RWPE2 (cell line): ENCODE results near the gene EPB41L4A.
"Not testable (repeated sequence)": the region's sequence is repeated elsewhere in the genome, so short reads cannot be mapped to it uniquely, and the experiment has no call there.

Source experiments
- ATAC-seq: fragments of 200-7000 bp; cut with Tn5 transposase; 3 replicates; pipeline ENCODE4 v1.9.1; 2021; ENCODE audit warnings: low read depth
- DNase-seq: peaks from one replicate; pipeline ENCODE4 v3.0.0-alpha.2; 2020; ENCODE audit warnings: low spot score
- H3K27ac ChIP-seq: fragments of 450-650 bp; 2 replicates; pipeline ENCODE4 v1.5.1; 2017; ENCODE audit warnings: mild to moderate bottlenecking; ENCODE audit not compliant: poor library complexity, severe bottlenecking
- H3K27me3 ChIP-seq: fragments of 250-450 bp; sonication (Bioruptor Pico); 2 replicates; pipeline ENCODE4 v1.5.1; 2021; ENCODE audit warnings: mild to moderate bottlenecking, moderate library complexity; ENCODE audit not compliant: insufficient read depth, poor library complexity, severe bottlenecking
- H3K36me3 ChIP-seq: fragments of 250-450 bp; sonication (Bioruptor Pico); 2 replicates; pipeline ENCODE4 v1.5.1; 2020; ENCODE audit warnings: low read depth, mild to moderate bottlenecking, moderate library complexity
- H3K4me1 ChIP-seq: fragments of 250-450 bp; sonication (Bioruptor Pico); 2 replicates; pipeline ENCODE4 v1.5.1; 2021; ENCODE audit warnings: mild to moderate bottlenecking, moderate library complexity; ENCODE audit not compliant: insufficient read depth, poor library complexity, severe bottlenecking
- H3K4me3 ChIP-seq: fragments of 250-450 bp; sonication (Bioruptor Pico); 2 replicates; pipeline ENCODE4 v1.5.1; 2021; ENCODE audit warnings: mild to moderate bottlenecking, moderate library complexity; ENCODE audit not compliant: severe bottlenecking
- H3K9me3 ChIP-seq: fragments of 250-450 bp; sonication (Bioruptor Pico); 2 replicates; pipeline ENCODE4 v1.5.1; 2021; ENCODE audit warnings: mild to moderate bottlenecking, moderate library complexity; ENCODE audit not compliant: severe bottlenecking
- TF ChIP-seq, protein P1 (sequence below): fragments of 450-650 bp; IDR thresholded peaks from one replicate; pipeline ENCODE4 v1.5.1; 2017; ENCODE audit warnings: mild to moderate bottlenecking, moderate library complexity; ENCODE audit not compliant: poor library complexity, severe bottlenecking

The EPB41L4A gene

DNA sequence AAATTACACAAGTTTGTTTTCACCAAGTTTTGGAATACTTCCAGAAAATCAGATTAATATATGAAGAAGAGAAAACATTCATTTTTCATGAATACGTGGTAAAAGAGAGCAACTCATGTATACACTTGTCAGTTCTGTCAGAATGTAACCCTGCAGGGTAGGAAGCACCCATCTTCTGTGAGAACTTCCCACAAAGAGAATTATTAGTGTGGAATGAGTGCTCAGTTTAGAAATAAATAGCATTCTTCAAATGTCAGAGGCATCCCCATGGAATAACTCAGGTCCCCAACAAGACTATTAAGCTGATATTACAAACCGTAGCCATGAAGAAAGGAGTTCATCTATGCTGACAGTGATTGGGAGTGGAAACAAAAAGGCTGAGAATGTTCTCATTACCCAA lies 45.2 kb downstream of the EPB41L4A start:
- Histone ChIP-seq H3K4me3 (no peak overlapping the region), H3K36me3 (no peaks in the 10 kb centered on the region), H3K27me3 (no peaks in the 10 kb centered on the region), H3K9me3 (no peaks in the 10 kb centered on the region), H3K27ac (no peak overlapping the region), H3K4me1 (no peaks in the 10 kb centered on the region)
- TF ChIP-seq, protein P1, sequence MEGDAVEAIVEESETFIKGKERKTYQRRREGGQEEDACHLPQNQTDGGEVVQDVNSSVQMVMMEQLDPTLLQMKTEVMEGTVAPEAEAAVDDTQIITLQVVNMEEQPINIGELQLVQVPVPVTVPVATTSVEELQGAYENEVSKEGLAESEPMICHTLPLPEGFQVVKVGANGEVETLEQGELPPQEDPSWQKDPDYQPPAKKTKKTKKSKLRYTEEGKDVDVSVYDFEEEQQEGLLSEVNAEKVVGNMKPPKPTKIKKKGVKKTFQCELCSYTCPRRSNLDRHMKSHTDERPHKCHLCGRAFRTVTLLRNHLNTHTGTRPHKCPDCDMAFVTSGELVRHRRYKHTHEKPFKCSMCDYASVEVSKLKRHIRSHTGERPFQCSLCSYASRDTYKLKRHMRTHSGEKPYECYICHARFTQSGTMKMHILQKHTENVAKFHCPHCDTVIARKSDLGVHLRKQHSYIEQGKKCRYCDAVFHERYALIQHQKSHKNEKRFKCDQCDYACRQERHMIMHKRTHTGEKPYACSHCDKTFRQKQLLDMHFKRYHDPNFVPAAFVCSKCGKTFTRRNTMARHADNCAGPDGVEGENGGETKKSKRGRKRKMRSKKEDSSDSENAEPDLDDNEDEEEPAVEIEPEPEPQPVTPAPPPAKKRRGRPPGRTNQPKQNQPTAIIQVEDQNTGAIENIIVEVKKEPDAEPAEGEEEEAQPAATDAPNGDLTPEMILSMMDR = no peak
- ATAC-seq (no peak), DNase-seq (no peak)

DNA sequence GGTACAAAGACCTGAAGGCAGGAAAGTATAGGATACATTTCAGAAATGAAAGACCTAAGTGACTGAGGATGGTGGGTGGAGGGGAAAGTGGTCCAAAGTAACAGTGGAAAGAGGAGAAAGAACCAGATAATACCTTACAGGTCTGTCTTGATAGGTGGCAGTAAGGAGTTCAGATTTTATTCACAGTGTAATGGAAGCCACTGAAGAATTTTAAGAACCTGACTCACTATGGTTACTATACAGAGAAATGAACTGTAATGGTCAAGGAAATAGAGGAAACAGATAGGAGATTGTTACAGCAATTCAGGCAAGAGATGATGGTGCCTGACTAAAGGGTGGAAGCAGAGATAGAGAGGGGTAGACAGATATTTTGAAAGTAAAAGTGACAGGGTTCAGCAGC lies 46.5 kb downstream of the EPB41L4A start:
- Histone ChIP-seq H3K27me3 (no peaks in the 10 kb centered on the region), H3K27ac (no peak overlapping the region), H3K4me3 (no peak overlapping the region), H3K9me3 (no peaks in the 10 kb centered on the region), H3K36me3 (no peaks in the 10 kb centered on the region), H3K4me1 (no peaks in the 10 kb centered on the region)
- ATAC-seq = peak; percentile 80
- no peak for DNase-seq
- TF ChIP-seq, protein P1 = peak; percentile 26

DNA sequence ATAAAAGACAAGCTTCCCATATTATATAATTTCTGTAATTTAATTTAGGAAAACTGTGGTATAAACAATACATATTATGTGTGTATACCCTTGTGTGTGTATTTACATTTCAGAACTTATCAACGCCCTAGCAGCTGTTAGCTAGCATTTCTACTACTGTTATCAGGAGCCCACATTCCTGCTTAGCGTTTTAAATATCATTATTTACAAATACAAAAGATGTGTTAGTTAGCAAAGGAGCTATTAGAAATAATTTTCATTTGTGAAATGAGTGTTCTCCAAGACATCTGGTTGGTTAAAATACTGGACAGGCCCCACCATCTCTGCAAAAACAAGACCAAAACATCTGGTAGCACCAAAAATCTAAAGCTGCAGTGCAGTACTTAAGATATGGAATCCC lies 48.0 kb downstream of the EPB41L4A start:
- no peak overlapping the region for H3K4me3 ChIP-seq
- no peaks in the 10 kb centered on the region for H3K27me3 ChIP-seq
- no peaks in the 10 kb centered on the region for H3K4me1 ChIP-seq
- DNase-seq (no peak), ATAC-seq (no peak)
- H3K27ac ChIP-seq = no peak overlapping the region
- TF ChIP-seq, protein P1 = no peak
- no peaks in the 10 kb centered on the region for H3K36me3 ChIP-seq
- no peaks in the 10 kb centered on the region for H3K9me3 ChIP-seq

DNA sequence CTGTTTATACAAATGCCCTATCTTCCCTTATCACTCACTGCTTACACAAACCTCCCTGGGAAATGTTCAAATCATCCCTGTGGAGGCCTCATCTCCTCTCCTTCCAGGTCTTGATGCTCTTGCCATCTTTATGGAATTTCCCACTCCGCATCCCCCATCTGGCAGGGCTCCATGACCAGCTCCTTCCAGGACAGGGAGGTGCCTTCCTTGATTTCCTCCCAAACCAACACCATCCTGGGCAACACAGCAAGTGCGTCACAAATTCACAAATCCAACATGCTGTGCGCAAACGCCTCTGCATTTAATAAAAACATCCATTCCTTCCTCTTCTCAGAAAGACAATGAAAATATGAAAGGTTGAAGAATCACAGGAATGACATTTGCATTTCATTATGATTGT lies 51.7 kb downstream of the EPB41L4A start:
- Histone ChIP-seq H3K36me3 (no peaks in the 10 kb centered on the region), H3K27me3 (no peaks in the 10 kb centered on the region), H3K9me3 (no peaks in the 10 kb centered on the region), H3K27ac (no peak overlapping the region), H3K4me3 (no peak overlapping the region), H3K4me1 (no peaks in the 10 kb centered on the region)
- DNase-seq (no peak), ATAC-seq (no peak)
- TF ChIP-seq, protein P1 = no peak

DNA sequence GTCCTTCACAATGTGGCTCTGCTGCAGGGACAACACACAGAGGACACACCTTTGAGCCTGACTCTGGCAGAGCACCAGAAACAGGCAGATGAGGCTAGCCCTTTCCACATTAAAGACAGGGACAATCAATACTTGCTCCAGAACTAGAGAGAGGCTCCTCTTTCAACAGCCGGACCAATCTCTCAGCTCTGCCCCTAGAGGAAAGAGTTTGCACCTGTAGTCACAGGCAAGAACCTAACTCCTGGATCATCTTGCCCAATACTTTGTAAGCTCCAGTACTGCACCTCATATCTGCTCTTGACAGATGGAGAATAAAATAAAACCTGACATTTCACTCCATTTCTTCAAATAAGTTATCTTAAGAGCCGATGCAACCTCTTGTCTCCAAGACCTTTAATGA lies 52.1 kb downstream of the EPB41L4A start:
- Histone ChIP-seq H3K4me3 (no peak overlapping the region), H3K27me3 (no peaks in the 10 kb centered on the region), H3K4me1 (no peaks in the 10 kb centered on the region), H3K27ac (no peak overlapping the region), H3K36me3 (no peaks in the 10 kb centered on the region), H3K9me3 (no peaks in the 10 kb centered on the region)
- no peak for DNase-seq
- TF ChIP-seq, protein P1 = peak; percentile 50
- peak; percentile 82 for ATAC-seq

DNA sequence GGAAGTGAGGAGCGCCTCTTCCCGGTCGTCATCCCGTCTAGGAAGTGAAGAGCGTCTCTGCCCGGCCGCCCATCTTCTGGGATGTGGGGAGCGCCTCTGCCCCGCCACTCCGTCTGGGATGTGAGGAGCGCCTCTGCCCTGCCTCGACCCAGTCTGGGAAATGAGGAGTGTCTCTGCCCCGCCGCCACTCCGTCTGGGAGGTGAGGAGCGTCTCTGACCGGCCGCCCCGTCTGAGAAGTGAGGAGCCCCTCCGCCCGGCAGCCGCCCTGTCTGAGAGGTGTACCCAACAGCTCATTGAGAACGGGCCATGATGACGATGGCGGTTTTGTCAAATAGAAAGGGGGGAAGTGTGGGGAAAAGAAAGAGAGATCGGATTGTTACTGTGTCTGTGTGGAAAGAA lies 58.3 kb downstream of the EPB41L4A start:
- not testable (repeated sequence) for H3K4me1 ChIP-seq, H3K36me3 ChIP-seq, H3K9me3 ChIP-seq, H3K27ac ChIP-seq, H3K27me3 ChIP-seq, H3K4me3 ChIP-seq, ATAC-seq, DNase-seq
